GM21390 (cell line): Measurements from ENCODE around the gene FAAP24.
"Not testable (repeated sequence)": the region's sequence is repeated elsewhere in the genome, so short reads cannot be mapped to it uniquely, and the experiment has no call there.

Experiments
- ATAC-seq: cut with Tn5 transposase; IDR thresholded peaks from one replicate; pipeline ENCODE4 v1.9.1; 2021; ENCODE audit not compliant: unreplicated experiment

Gene FAAP24

GRCh38 chr19:32971715-32972540, at the start of gene FAAP24, which contains the start of gene CEP89:
TSS of gene FAAP24 (plus strand) at chr19:32972242. CDS start at chr19:32973197, 955 bp downstream.
TSS of gene CEP89 (minus strand) at chr19:32971958. CDS start at chr19:32971874, 84 bp downstream.
- peak; percentile 97 for ATAC-seq

- no peak for ATAC-seq
These were observed 47.8 kb upstream of the FAAP24 start for GRCh38 chr19:32924200-32924599.

- no peak for ATAC-seq
These were observed 43.2 kb upstream of the FAAP24 start for GRCh38 chr19:32928806-32929205.

- ATAC-seq: no peak
These were observed 41.5 kb upstream of the FAAP24 start for GRCh38 chr19:32930567-32930966.

- no peak for ATAC-seq
These were observed 38.5 kb upstream of the FAAP24 start for GRCh38 chr19:32933571-32933970.

- ATAC-seq: no peak
These were observed 36.4 kb upstream of the FAAP24 start for GRCh38 chr19:32935629-32936028.

GRCh38 chr19:32936065-32936464, 36.0 kb upstream of the FAAP24 start:
- ATAC-seq: no peak

- ATAC-seq: not testable (repeated sequence)
These were observed 30.8 kb upstream of the FAAP24 start for GRCh38 chr19:32941273-32941672.

- no peak for ATAC-seq
These were observed 26.8 kb upstream of the FAAP24 start for GRCh38 chr19:32945260-32945659.

GRCh38 chr19:32966750-32967149, 5.3 kb upstream of the FAAP24 start:
- no peak for ATAC-seq

- no peak for ATAC-seq
These were observed 2.5 kb upstream of the FAAP24 start for GRCh38 chr19:32969549-32969948.

- ATAC-seq: no peak
These were observed 938 bp upstream of the FAAP24 start for GRCh38 chr19:32971012-32971595.

GRCh38 chr19:32976223-32976805, 4.3 kb downstream of the FAAP24 start:
- no peak for ATAC-seq

- no peak for ATAC-seq
These were observed 5.2 kb downstream of the FAAP24 start for GRCh38 chr19:32977280-32977679.

GRCh38 chr19:32977813-32978212, 5.8 kb downstream of the FAAP24 start:
- not testable (repeated sequence) for ATAC-seq

- not testable (repeated sequence) for ATAC-seq
These were observed 7.8 kb downstream of the FAAP24 start for GRCh38 chr19:32979807-32980206.

- not testable (repeated sequence) for ATAC-seq
These were observed 10.4 kb downstream of the FAAP24 start for GRCh38 chr19:32982488-32982887.

GRCh38 chr19:32988254-32988653, 16.2 kb downstream of the FAAP24 start:
- not testable (repeated sequence) for ATAC-seq

- no peak for ATAC-seq
These were observed 16.7 kb downstream of the FAAP24 start for GRCh38 chr19:32988724-32989123.

- not testable (repeated sequence) for ATAC-seq
These were observed 23.9 kb downstream of the FAAP24 start for GRCh38 chr19:32995966-32996365.

- not testable (repeated sequence) for ATAC-seq
These were observed 25.0 kb downstream of the FAAP24 start for GRCh38 chr19:32997061-32997464.
